CD4-positive, alpha-beta T cell (primary cell): ENCODE measurements around the gene KRTAP5-5. TPM values are rescaled to one million over a fixed set of nuclear protein-coding genes. Genes with fewer than 3 reads are reported as not detected.
A peak's percentile ranks its signal among the peaks of the same experiment; 100 is the strongest.
"Not testable (repeated sequence)": the region's sequence is repeated elsewhere in the genome, so short reads cannot be mapped to it uniquely, and the experiment has no call there.

Experiments
- ATAC-seq: fragments of 200-7000 bp; cut with Tn5 transposase; one replicate; pipeline ENCODE4 v1.10.0; 2022; ENCODE audit warnings: mild to moderate bottlenecking; ENCODE audit not compliant: poor library complexity
- CTCF ChIA-PET: fragments of 350-600 bp; sonication (Branson Sonifier 250); formaldehyde crosslinking; loops from one replicate; lab custom pipeline; 2021; ENCODE audit warnings: antibody characterized with exemption, inconsistent platforms; lab: Charles Lee
- POLR2A ChIA-PET: fragments of 350-600 bp; sonication (Branson Sonifier 250); formaldehyde crosslinking; loops from one replicate; lab custom pipeline; 2021; ENCODE audit warnings: antibody characterized with exemption, inconsistent platforms; lab: Charles Lee
- DNase-seq, 14 experiments: peaks; one replicate each; pipeline ENCODE4 v3.0.0-alpha.2; 2013 to 2020; ENCODE audit warnings: mixed read lengths in 2 of 14
- H3K27ac ChIP-seq, 2 donors: one replicate each; pipeline versions ENCODE4 v1.5.1 to v1.7.0; 2013; ENCODE audit warnings: low read length in 2 of 2, low read depth in 1 of 2, mild to moderate bottlenecking in 1 of 2
- H3K27me3 ChIP-seq, 2 experiments: 1 replicate in 1 of 2; 2 replicates in 1 of 2; pipeline versions ENCODE4 v1.6.1 to v1.7.0; 2013; ENCODE audit warnings: low read length in 2 of 2, control low read depth in 1 of 2, mild to moderate bottlenecking in 1 of 2, moderate library complexity in 1 of 2; ENCODE audit not compliant: insufficient read depth in 2 of 2, control insufficient read depth in 1 of 2
- H3K36me3 ChIP-seq: one replicate; pipeline ENCODE4 v1.6.1; 2013; ENCODE audit warnings: low read length, control low read depth; ENCODE audit not compliant: insufficient read depth
- H3K4me1 ChIP-seq: one replicate; pipeline ENCODE4 v1.6.1; 2013; ENCODE audit warnings: low read length, control low read depth; ENCODE audit not compliant: insufficient read depth
- H3K4me3 ChIP-seq: one replicate; pipeline ENCODE4 v1.5.1; 2013; ENCODE audit warnings: mild to moderate bottlenecking, low read length, moderate library complexity
- H3K9me3 ChIP-seq, 2 experiments: 1 replicate in 1 of 2; 2 replicates in 1 of 2; pipeline versions ENCODE4 v1.6.1 to v1.7.0; 2013; ENCODE audit warnings: low read length in 2 of 2, mild to moderate bottlenecking in 2 of 2, control low read depth in 1 of 2, moderate library complexity in 1 of 2; ENCODE audit not compliant: control insufficient read depth in 1 of 2, insufficient read depth in 1 of 2
- H3K27ac Mint-ChIP-seq: one replicate; pipeline ENCODE4 v1.8.0; 2020; ENCODE audit warnings: mixed read lengths
- H3K27me3 Mint-ChIP-seq: one replicate; pipeline ENCODE4 v1.8.0; 2021; ENCODE audit warnings: mixed read lengths
- H3K36me3 Mint-ChIP-seq: one replicate; pipeline ENCODE4 v1.8.0; 2021; ENCODE audit warnings: low read depth, mixed read lengths
- H3K4me1 Mint-ChIP-seq: one replicate; pipeline ENCODE4 v1.8.0; 2021; ENCODE audit warnings: low read depth, mixed read lengths
- H3K4me3 Mint-ChIP-seq: one replicate; pipeline ENCODE4 v1.8.0; 2020; ENCODE audit warnings: mild to moderate bottlenecking, mixed read lengths
- H3K9me3 Mint-ChIP-seq: one replicate; pipeline ENCODE4 v1.8.0; 2020; ENCODE audit warnings: mixed read lengths
- intact Hi-C, 2 experiments: fragments of 100-400 bp; cut with DNase I in 1 of 2; cut with micrococcal nuclease in 1 of 2; formaldehyde crosslinking; loops; one replicate each; pipeline versions ENCODE4 v1.15.1 to v1.9.0; 2023 to 2025; cut with DNase I, micrococcal nuclease
- total RNA-seq, 174 experiments: library from RNA in 2 of 174; stranded (reverse) in 2 of 174; gene quantifications; one replicate each; pipeline ENCODE4 v1.2.3 and lab custom pipeline; 2021 to 2026
- TF ChIP-seq, protein P1 (sequence below): fragments of 200-600 bp; IDR thresholded peaks from one replicate; pipeline ENCODE4 v1.8.0; 2022; ENCODE audit warnings: antibody characterized with exemption, mild to moderate bottlenecking

Gene KRTAP5-5
- total RNA-seq, 2 experiments from 2014 or later = not detected

DNA sequence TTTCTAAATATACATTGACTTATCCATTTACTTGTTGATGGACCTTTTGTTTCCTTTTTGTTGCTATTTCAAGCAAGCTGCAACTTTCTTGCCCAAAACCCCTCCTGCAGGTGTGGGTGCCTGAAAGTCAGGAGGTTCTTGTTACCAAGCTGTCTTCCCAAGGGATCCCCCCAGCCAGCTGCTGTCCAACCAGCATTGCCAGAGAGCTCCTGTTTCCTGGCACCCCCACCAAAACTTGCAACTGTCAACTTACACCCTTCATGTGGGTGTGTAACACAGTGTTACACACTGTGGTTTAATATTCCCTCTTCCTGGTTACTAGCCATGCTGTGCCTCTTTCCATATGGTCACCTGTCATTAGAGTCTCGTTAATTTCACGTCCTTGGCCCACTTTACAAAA lies 42.9 kb upstream of the KRTAP5-5 start:
- ChIA-PET CTCF (interaction anchor here (1.6 kb wide), 1 partner anchor 12 kb away, joined by 7 read pairs; no protein-coding TSS in a partner anchor), POLR2A (no interaction called here)
- Mint-ChIP-seq H3K9me3 (no peaks in the 10 kb centered on the region), H3K36me3 (peaks cover 5% of the 10 kb centered on the region), H3K27me3 (peaks cover 7% of the 10 kb centered on the region), H3K4me3 (no peak overlapping the region), H3K4me1 (peaks cover 17% of the 10 kb centered on the region), H3K27ac (no peak overlapping the region)
- Histone ChIP-seq H3K4me1 (peaks cover 55% of the 10 kb centered on the region), H3K27me3 (no peaks in the 10 kb centered on the region), H3K4me3 (no peak overlapping the region), H3K36me3 (no peaks in the 10 kb centered on the region), H3K27ac (no peak overlapping the region), H3K9me3 (peaks cover 0 to 11% of the 10 kb centered on the region in 2 experiments)
- DNase-seq (no peak), ATAC-seq (no peak)
- TF ChIP-seq, protein P1, sequence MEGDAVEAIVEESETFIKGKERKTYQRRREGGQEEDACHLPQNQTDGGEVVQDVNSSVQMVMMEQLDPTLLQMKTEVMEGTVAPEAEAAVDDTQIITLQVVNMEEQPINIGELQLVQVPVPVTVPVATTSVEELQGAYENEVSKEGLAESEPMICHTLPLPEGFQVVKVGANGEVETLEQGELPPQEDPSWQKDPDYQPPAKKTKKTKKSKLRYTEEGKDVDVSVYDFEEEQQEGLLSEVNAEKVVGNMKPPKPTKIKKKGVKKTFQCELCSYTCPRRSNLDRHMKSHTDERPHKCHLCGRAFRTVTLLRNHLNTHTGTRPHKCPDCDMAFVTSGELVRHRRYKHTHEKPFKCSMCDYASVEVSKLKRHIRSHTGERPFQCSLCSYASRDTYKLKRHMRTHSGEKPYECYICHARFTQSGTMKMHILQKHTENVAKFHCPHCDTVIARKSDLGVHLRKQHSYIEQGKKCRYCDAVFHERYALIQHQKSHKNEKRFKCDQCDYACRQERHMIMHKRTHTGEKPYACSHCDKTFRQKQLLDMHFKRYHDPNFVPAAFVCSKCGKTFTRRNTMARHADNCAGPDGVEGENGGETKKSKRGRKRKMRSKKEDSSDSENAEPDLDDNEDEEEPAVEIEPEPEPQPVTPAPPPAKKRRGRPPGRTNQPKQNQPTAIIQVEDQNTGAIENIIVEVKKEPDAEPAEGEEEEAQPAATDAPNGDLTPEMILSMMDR = no peak
- intact Hi-C loops = no loop called here

DNA sequence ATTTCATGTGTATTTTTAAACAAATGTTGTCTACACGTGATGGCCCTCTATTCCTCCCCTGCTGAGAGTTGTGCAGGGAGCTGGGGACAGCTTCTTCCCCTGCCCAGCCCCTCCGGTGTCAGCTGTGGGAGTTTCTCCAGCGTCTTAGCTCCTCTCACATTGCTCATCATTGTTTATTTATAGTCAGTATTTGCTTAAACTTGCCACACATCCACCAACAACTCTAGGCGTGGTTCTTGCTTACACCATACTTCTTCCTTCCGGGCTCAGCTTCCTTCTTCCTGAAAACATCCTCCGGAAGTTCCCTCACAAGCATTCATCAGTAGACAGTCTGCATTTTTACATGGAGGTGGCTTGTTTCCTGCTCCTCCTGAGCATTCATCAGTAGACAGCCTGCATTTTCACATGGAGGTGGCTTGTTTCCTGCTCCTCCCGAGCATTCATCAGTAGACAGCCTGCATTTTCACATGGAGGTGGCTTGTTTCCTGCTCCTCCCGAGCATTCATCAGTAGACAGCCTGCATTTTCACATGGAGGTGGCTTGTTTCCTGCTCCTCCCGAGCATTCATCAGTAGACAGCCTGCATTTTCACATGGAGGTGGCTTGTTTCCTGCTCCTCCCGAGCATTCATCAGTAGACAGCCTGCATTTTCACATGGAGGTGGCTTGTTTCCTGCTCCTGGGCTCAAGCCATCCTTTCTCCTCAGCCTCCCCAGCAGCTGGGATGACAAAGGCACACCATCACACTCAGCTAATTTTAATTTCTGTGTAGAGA lies 40.2 kb upstream of the KRTAP5-5 start:
- intact Hi-C loops = not testable (repeated sequence)

DNA sequence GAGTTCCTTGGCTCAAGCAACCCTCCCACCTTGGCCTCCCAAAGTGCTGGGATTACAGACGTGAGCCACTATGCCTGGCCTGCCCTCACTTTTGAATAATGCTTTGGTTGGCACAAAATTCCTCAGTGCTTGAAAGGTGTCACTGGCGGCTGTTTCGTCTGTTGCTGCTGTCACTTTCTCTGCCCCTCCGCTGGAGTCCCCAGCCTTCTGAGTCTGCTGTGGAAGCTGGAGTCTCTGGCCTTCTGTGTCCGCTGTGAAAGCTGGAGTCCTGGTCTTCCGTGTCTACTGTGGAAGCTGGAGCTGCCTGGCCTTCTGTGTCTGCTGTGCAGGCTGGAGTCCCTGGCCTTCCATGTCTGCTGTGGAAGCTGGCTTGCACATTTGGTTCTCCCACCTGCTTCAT lies 39.6 kb upstream of the KRTAP5-5 start:
- POLR2A ChIA-PET = interaction anchor here (0.6 to 3.5 kb wide), 2 partner anchors 16 to 50 kb away, joined by 3 to 34 read pairs; no protein-coding TSS in a partner anchor
- peaks cover 0 to 2% of the 10 kb centered on the region in 2 experiments for H3K27me3 ChIP-seq
- Mint-ChIP-seq H3K27me3 (peaks cover 14% of the 10 kb centered on the region), H3K36me3 (peaks cover 5% of the 10 kb centered on the region), H3K9me3 (no peaks in the 10 kb centered on the region), H3K27ac (peak overlapping the region; percentile 27), H3K4me1 (peaks cover 17% of the 10 kb centered on the region), H3K4me3 (no peak overlapping the region)
- TF ChIP-seq, protein P1 = no peak
- intact Hi-C loops = no loop called here
- ATAC-seq (no peak), DNase-seq (no peak)
- H3K4me3 ChIP-seq = no peak overlapping the region
- no peaks in the 10 kb centered on the region for H3K36me3 ChIP-seq
- no peak overlapping the region for H3K27ac ChIP-seq
- H3K9me3 ChIP-seq = peaks cover 0 to 11% of the 10 kb centered on the region in 2 experiments
- H3K4me1 ChIP-seq = peaks cover 39% of the 10 kb centered on the region
- CTCF ChIA-PET = interaction anchor here (4.1 kb wide), 1 partner anchor 16 kb away, joined by 22 read pairs; no protein-coding TSS in a partner anchor

More for the DNA sequence above, 40.2 kb upstream of the KRTAP5-5 start:
- not testable (repeated sequence) for H3K36me3 Mint-ChIP-seq, H3K9me3 Mint-ChIP-seq, H3K36me3 ChIP-seq, H3K27me3 ChIP-seq
- H3K4me1 Mint-ChIP-seq = peaks cover 17% of the 10 kb centered on the region
- H3K27ac Mint-ChIP-seq = peak overlapping the region; percentile 85
- Histone ChIP-seq H3K9me3 (peaks cover 0 to 11% of the 10 kb centered on the region in 2 experiments), H3K4me3 (peak overlapping the region; percentile 7), H3K27ac (peak overlapping the region; percentile 44 to 57), H3K4me1 (peaks cover 45% of the 10 kb centered on the region)
- ATAC-seq (peak; percentile 83), DNase-seq (peak in 5 of 14 experiments; percentile 22 to 83 (median 67))
- H3K4me3 Mint-ChIP-seq = peak overlapping the region; percentile 57
- CTCF ChIA-PET = interaction anchor here (4.1 kb wide), 1 partner anchor 15 kb away, joined by 22 read pairs; no protein-coding TSS in a partner anchor
- peaks cover 16% of the 10 kb centered on the region for H3K27me3 Mint-ChIP-seq
- POLR2A ChIA-PET = interaction anchor here (0.6 to 3.5 kb wide), 7 partner anchors 8 to 50 kb away, joined by 3 to 34 read pairs (median 3); partner anchors contain the start of genes DUSP8 and KRTAP5-2
